ENCODE measurements around the gene FUT7. TPM values are rescaled to one million over a fixed set of nuclear protein-coding genes. Genes with fewer than 3 reads are reported as not detected.

The FUT7 gene
- total RNA-seq = 1 to 10 TPM; 3.4 to 4.6 TPM
- 10 to 100 TPM; 22.6 to 43.8 TPM for polyA plus RNA-seq

DNA sequence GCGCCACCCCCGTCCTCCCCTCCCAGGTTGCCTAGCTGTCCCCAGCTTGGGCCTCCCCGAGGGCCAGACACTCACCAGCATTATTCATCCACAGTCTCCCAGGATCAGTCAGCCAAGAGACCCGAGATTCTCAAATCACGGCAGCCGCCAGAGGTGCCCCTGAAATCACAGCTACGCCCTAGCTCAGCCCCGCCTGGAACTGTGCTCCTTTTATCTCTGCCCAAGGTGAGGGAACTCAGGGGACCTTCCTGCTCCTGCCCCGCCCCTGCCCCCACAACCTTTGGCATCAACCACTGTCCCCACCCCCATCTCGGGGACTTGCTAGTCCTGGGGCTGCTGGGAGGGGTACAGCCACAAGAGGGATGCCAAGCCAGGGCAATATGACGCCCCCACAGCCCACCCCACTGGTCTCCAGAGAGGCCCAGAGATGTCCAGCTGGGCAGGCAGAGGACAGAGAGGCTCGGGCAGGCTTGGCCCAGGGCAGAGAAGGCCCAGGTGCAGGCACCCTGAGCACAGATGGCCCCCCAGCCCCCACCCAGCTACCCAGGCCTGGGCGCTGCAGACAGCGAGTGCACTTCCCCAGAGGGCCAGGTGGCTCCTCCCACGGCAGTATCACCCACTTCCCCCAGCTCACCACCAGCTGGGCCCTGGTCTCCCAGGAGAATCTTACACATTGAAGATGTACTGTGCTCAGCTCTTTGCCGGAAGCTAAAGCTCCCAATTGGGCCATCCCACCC, at the start of gene FUT7:
FUT7 (minus strand) TSS at position 185 of the 737 bp plus-strand sequence; CDS start at position 88, 97 bp downstream.
- Mint-ChIP-seq H3K27ac (peak within 1 kb of the TSS; percentile 88 to 94 (median 92)), H3K36me3 (peaks cover 0 to 6% of the 10 kb centered on the region in 2 donors), H3K9me3 (no peaks in the 10 kb centered on the region), H3K4me3 (peak within 1 kb of the TSS; percentile 87 to 96 (median 92)), H3K27me3 (no peaks in the 10 kb centered on the region), H3K4me1 (peaks cover 27 to 62% (median 44%) of the 10 kb centered on the region in 4 donors)
- H3K27me3 ChIP-seq (ENCODE audit: insufficient read depth, low read length) = no peaks in the 10 kb centered on the region
- intact Hi-C loops (cut with micrococcal nuclease) = no loop called here
- no peaks in the 10 kb centered on the region for H3K36me3 ChIP-seq (ENCODE audit: insufficient read depth, low read length)
- H3K27ac ChIP-seq (ENCODE audit: low read depth, low read length) = peak within 1 kb of the TSS; percentile 53
- ChIA-PET CTCF (ENCODE audit: partially characterized antibody) (interaction anchor here (0.7 to 4.4 kb wide), 9 partner anchors 15 to 244 kb away, joined by 3 to 51 read pairs (median 4); partner anchors contain the start of gene NPDC1), POLR2A (ENCODE audit: partially characterized antibody) (interaction anchor here (0.6 to 8.2 kb wide), 10 partner anchors 10 to 224 kb away, joined by 3 to 52 read pairs (median 3); partner anchors contain the start of genes CLIC3, EDF1, MAN1B1 and PAXX)
- peaks cover 73% of the 10 kb centered on the region for H3K4me1 ChIP-seq (ENCODE audit: insufficient read depth, low read length)
- DNase-seq = peak in 4 of 5 donors; percentile 31 to 71 (median 40)
- no peaks in the 10 kb centered on the region for H3K9me3 ChIP-seq (ENCODE audit: control insufficient read depth in 1 of 2, low read length in 2 of 2)
- H3K4me3 ChIP-seq (ENCODE audit: low read length in 2 of 2) = peak within 1 kb of the TSS in 1 of 2 donors; percentile 75

- Histone ChIP-seq H3K36me3 (ENCODE audit: insufficient read depth, low read length) (no peaks in the 10 kb centered on the region), H3K4me3 (ENCODE audit: low read length in 2 of 2) (no peak overlapping the region), H3K4me1 (ENCODE audit: insufficient read depth, low read length) (peaks cover 13% of the 10 kb centered on the region), H3K27me3 (ENCODE audit: insufficient read depth, low read length) (no peaks in the 10 kb centered on the region), H3K27ac (ENCODE audit: low read depth, low read length) (no peak overlapping the region), H3K9me3 (ENCODE audit: control insufficient read depth in 1 of 2, low read length in 2 of 2) (no peaks in the 10 kb centered on the region)
- ChIA-PET CTCF (ENCODE audit: partially characterized antibody) (interaction anchor here (1.4 kb wide), 1 partner anchor 12 kb away, joined by 3 read pairs; no protein-coding TSS in a partner anchor), POLR2A (ENCODE audit: partially characterized antibody) (interaction anchor here (1.1 to 1.6 kb wide), 3 partner anchors 9 to 29 kb away, joined by 3 read pairs; no protein-coding TSS in a partner anchor)
- H3K36me3 Mint-ChIP-seq = peaks cover 0 to 3% of the 10 kb centered on the region in 2 donors
- H3K4me1 Mint-ChIP-seq = peaks cover 2 to 5% (median 2%) of the 10 kb centered on the region in 4 donors
- H3K9me3 Mint-ChIP-seq = no peaks in the 10 kb centered on the region
- H3K27me3 Mint-ChIP-seq = no peaks in the 10 kb centered on the region
- DNase-seq = no peak
- H3K27ac Mint-ChIP-seq = no peak overlapping the region
- peak overlapping the region in 1 of 8 donors; percentile 26 for H3K4me3 Mint-ChIP-seq
- intact Hi-C loops (cut with micrococcal nuclease) = no loop called here
These were observed 48.6 kb upstream of the FUT7 start for GRCh38 chr9:137080260-137081122.

DNA sequence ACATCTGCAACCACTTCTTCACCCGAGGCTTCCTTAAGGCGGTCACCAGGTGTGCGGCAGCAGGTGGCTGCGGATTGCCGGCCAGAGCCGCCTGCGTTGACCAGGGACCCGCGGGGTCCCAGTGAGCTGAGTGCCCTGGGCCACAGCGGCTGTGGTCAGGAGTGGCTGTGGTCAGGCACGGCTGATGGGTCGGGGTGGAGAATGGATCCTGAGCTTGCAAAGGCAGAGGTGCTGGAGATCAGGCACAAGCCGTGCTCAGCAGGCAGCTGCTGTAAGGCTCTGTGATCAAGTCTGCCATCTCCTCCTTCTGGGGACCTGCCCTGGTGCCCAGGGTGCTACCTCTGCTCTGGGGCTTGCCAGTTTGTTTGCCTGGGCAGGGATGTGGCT, 47.5 kb upstream of the FUT7 start:
- H3K27ac ChIP-seq (ENCODE audit: low read depth, low read length) = no peak overlapping the region
- H3K4me3 ChIP-seq (ENCODE audit: low read length in 2 of 2) = no peak overlapping the region
- no peaks in the 10 kb centered on the region for H3K36me3 ChIP-seq (ENCODE audit: insufficient read depth, low read length)
- Mint-ChIP-seq H3K36me3 (peaks cover 0 to 3% of the 10 kb centered on the region in 2 donors), H3K4me3 (peak overlapping the region in 3 of 8 donors; percentile 17 to 59 (median 38)), H3K9me3 (no peaks in the 10 kb centered on the region), H3K4me1 (peaks cover 0 to 3% (median 1%) of the 10 kb centered on the region in 4 donors), H3K27me3 (no peaks in the 10 kb centered on the region), H3K27ac (no peak overlapping the region)
- H3K9me3 ChIP-seq (ENCODE audit: control insufficient read depth in 1 of 2, low read length in 2 of 2) = no peaks in the 10 kb centered on the region
- H3K27me3 ChIP-seq (ENCODE audit: insufficient read depth, low read length) = no peaks in the 10 kb centered on the region
- no peak for DNase-seq
- CTCF ChIA-PET (ENCODE audit: partially characterized antibody) = interaction anchor here (0.6 to 1.4 kb wide), 2 partner anchors 11 to 223 kb away, joined by 3 read pairs; partner anchors contain the start of gene NRARP
- intact Hi-C loops (cut with micrococcal nuclease) = no loop called here
- H3K4me1 ChIP-seq (ENCODE audit: insufficient read depth, low read length) = peaks cover 8% of the 10 kb centered on the region
- POLR2A ChIA-PET (ENCODE audit: partially characterized antibody) = interaction anchor here (0.9 kb wide), 1 partner anchor 9 kb away, joined by 3 read pairs; no protein-coding TSS in a partner anchor

GRCh38 chr9:137078701-137079400, 47.0 kb upstream of the FUT7 start:
- Mint-ChIP-seq H3K36me3 (peaks cover 0 to 3% of the 10 kb centered on the region in 2 donors), H3K9me3 (no peaks in the 10 kb centered on the region), H3K4me3 (peak overlapping the region in 6 of 8 donors; percentile 31 to 67 (median 40)), H3K27me3 (no peaks in the 10 kb centered on the region), H3K27ac (no peak overlapping the region), H3K4me1 (peaks cover 0 to 3% (median 1%) of the 10 kb centered on the region in 4 donors)
- Histone ChIP-seq H3K36me3 (ENCODE audit: insufficient read depth, low read length) (no peaks in the 10 kb centered on the region), H3K27me3 (ENCODE audit: insufficient read depth, low read length) (no peaks in the 10 kb centered on the region), H3K9me3 (ENCODE audit: control insufficient read depth in 1 of 2, low read length in 2 of 2) (no peaks in the 10 kb centered on the region), H3K27ac (ENCODE audit: low read depth, low read length) (no peak overlapping the region), H3K4me3 (ENCODE audit: low read length in 2 of 2) (no peak overlapping the region), H3K4me1 (ENCODE audit: insufficient read depth, low read length) (peaks cover 8% of the 10 kb centered on the region)
- DNase-seq = no peak
- POLR2A ChIA-PET (ENCODE audit: partially characterized antibody) = interaction anchor here (0.9 to 2.6 kb wide), 2 partner anchors 8 kb away, joined by 3 to 30 read pairs; partner anchors contain the start of gene MAN1B1
- intact Hi-C loops (cut with micrococcal nuclease) = no loop called here
- CTCF ChIA-PET (ENCODE audit: partially characterized antibody) = interaction anchor here (1.4 kb wide), 1 partner anchor 11 kb away, joined by 3 read pairs; no protein-coding TSS in a partner anchor

DNA sequence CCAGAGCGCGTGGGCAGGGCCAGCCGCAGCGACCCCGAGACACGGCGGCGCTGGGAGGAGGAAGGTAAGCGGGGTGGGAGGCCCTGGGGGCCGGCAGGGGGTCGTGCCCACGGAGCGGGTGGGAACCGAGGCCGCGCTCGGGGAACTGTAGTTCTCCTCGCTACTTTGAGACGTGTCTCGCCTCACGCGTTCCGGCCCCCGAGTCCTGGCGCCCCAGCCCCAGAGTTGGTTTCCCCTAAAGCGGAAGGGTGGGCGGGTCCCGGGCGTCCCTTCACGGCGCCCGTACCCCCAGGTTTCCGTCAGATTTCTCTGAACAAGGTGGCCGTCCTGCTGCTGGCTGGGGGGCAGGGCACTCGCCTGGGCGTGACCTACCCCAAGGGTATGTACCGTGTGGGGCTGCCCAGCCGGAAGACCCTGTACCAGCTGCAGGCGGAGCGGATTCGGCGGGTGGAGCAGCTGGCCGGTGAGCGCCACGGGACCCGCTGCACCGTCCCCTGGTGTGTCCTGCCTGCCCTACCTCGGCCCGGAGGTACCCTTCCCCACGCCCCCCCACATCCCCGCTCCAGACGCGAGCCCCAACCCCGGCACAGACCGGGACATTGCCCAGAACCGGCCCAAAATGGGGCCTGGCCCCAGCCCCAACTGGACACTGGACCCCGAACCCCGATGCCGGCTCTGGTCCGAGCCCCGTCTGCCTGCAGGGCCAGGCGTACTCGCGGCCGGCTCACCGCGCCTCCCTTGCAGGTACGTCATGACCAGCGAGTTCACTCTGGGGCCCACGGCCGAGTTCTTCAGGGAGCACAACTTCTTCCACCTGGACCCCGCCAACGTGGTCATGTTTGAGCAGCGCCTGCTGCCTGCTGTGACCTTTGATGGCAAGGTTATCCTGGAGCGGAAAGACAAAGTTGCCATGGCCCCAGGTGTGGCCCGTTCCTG, 46.1 kb upstream of the FUT7 start:
- peak in 3 of 5 donors; percentile 24 to 53 (median 30) for DNase-seq
- Mint-ChIP-seq H3K36me3 (peaks cover 0 to 3% of the 10 kb centered on the region in 2 donors), H3K27ac (peak overlapping the region in 1 of 7 donors; percentile 63), H3K4me1 (peaks cover 0 to 3% (median 1%) of the 10 kb centered on the region in 4 donors), H3K9me3 (no peaks in the 10 kb centered on the region), H3K4me3 (peak overlapping the region; percentile 35 to 82 (median 71)), H3K27me3 (no peaks in the 10 kb centered on the region)
- H3K4me3 ChIP-seq (ENCODE audit: low read length in 2 of 2) = peak overlapping the region in 1 of 2 donors; percentile 45
- no peaks in the 10 kb centered on the region for H3K36me3 ChIP-seq (ENCODE audit: insufficient read depth, low read length)
- peaks cover 8% of the 10 kb centered on the region for H3K4me1 ChIP-seq (ENCODE audit: insufficient read depth, low read length)
- POLR2A ChIA-PET (ENCODE audit: partially characterized antibody) = interaction anchor here (0.9 to 2.6 kb wide), 8 partner anchors 9 to 350 kb away, joined by 3 to 30 read pairs (median 4); partner anchors contain the start of genes ENTPD2, MAN1B1, NPDC1 and TRAF2
- intact Hi-C loops (cut with micrococcal nuclease) = no loop called here
- H3K9me3 ChIP-seq (ENCODE audit: control insufficient read depth in 1 of 2, low read length in 2 of 2) = no peaks in the 10 kb centered on the region
- CTCF ChIA-PET (ENCODE audit: partially characterized antibody) = interaction anchor here (1.5 to 2.6 kb wide), 4 partner anchors 10 to 31 kb away, joined by 6 to 16 read pairs (median 10); partner anchors contain the start of gene NPDC1
- H3K27me3 ChIP-seq (ENCODE audit: insufficient read depth, low read length) = no peaks in the 10 kb centered on the region
- peak overlapping the region; percentile 38 for H3K27ac ChIP-seq (ENCODE audit: low read depth, low read length)

Data from CD4-positive, alpha-beta memory T cell (primary cell).